ENCODE data around the gene DHCR24.

The DHCR24 gene

DNA sequence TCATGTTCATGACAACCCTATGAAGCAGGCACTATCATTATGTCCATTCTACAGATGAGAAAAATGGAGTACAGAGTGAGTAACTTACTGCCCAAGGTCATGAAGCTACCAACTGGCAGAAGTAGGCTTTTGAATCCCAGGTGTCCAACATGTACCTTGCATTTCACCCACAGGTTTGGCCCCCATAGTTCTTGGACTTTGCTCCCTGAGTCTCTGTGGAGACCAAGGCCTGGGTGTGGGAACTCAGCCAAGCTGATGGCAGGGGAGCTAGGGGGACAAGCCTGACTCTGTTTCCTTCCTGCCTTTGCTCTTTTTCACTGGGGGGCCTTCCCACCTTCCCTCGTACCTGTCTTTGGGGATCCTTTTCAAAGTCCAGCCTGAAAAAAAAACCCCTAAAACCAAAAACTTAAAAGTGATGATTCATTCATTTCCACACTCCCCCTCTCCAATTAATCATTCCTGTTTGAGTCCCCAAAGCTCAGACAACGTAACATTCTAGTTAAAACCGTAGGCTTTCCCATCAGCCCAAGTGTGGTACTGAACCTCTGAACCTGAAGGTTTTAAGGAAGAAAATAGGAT, 77.4 kb downstream of the DHCR24 start:
- Histone ChIP-seq H3K27ac (no peak overlapping the region), H3K9ac (ENCODE audit: insufficient read length) (no peak overlapping the region), H3K4me3 (no peak overlapping the region), H3K9me3 (ENCODE audit: low read depth, low read length) (no peaks in the 10 kb centered on the region), H3K36me3 (ENCODE audit: insufficient read depth, low read length) (no peaks in the 10 kb centered on the region)
- no peak for TF ChIP-seq POLR2AphosphoS5 (IDR thresholded peaks at IDR 0.05; ENCODE audit: borderline replicate concordance, low read depth, low read length)
- TF ChIP-seq FOXP2 (optimal IDR thresholded peaks at IDR 0.05; ENCODE audit: control extremely low read depth, extremely low read length, insufficient read depth), result no peak
- no peak for TF ChIP-seq EZH2 (IDR thresholded peaks at IDR 0.05)
- no peak for DNase-seq (ENCODE audit: low read depth, low spot score)

DNA sequence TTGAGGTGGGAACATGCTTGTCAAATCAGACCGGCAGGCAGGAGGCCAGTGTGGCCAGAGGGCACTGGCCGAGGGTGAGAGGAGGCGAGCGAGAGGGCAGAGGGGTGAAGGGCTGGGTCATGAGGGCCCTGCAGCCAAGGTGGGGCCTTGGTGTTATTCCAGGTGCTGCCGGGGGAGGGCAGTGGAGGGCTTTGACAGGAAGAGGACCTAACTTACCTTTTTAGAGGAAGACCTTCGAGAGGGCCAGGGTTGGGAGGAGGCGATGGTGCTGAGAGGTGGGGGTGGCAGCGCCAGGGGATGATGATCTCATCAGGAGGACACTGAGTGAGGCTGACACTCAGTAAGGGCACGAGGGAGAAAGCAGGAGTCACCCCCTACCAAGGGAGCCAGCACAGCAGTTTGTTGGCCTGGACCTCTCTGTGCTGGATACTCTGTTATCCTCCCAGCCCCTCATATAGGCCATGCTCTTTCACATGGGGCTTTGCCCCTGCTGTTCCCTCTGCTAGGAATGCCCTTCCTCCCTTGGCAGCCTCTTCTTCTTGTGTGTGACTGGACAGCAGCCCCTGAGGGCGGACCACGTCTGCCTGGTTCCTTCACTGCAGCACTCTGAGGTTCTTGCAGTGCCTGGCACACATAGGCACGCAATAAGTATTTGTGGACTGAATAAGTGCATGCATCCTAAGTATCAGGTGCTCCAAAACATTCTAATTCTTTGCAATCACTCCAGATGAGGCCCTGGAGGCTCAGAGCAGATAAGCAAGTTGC, 78.4 kb downstream of the DHCR24 start:
- no peak for TF ChIP-seq FOXP2 (optimal IDR thresholded peaks at IDR 0.05; ENCODE audit: control extremely low read depth, extremely low read length, insufficient read depth)
- no peak for TF ChIP-seq EZH2 (IDR thresholded peaks at IDR 0.05)
- TF ChIP-seq POLR2AphosphoS5 (IDR thresholded peaks at IDR 0.05; ENCODE audit: borderline replicate concordance, low read depth, low read length), result no peak

DNA sequence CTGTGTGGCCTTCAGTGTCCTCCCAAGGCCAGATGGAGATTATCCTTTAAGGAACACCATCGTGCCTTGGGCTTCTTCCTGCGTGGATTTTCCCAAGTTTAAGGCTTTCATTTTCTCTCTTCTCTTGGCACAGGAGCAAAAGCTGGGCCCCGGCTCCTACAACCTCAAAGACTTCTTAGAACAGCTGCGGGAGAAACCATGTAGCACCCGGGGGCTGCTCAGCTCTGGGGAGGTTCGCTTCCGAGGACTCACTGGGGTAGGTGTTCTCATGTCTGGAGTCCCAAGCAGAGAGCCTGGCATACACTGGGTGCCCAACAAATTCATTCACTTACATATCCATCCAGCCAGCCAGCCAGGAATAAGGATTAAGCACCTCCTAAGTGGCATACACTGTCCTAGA, 79.2 kb downstream of the DHCR24 start:
- H3K36me3 ChIP-seq (ENCODE audit: insufficient read depth, low read length), result no peaks in the 10 kb centered on the region
- no peak overlapping the region for H3K4me3 ChIP-seq
- no peak overlapping the region for H3K9ac ChIP-seq (ENCODE audit: insufficient read length)
- H3K27ac ChIP-seq, result no peak overlapping the region
- DNase-seq (ENCODE audit: low read depth, low spot score), result no peak
- no peaks in the 10 kb centered on the region for H3K9me3 ChIP-seq (ENCODE audit: low read depth, low read length)
- TF ChIP-seq FOXP2 (optimal IDR thresholded peaks at IDR 0.05; ENCODE audit: control extremely low read depth, extremely low read length, insufficient read depth), result no peak
- no peak for TF ChIP-seq POLR2AphosphoS5 (IDR thresholded peaks at IDR 0.05; ENCODE audit: borderline replicate concordance, low read depth, low read length)
- TF ChIP-seq EZH2 (IDR thresholded peaks at IDR 0.05), result no peak

More for the DNA sequence above, 78.4 kb downstream of the DHCR24 start:
- no peak for DNase-seq (ENCODE audit: low read depth, low spot score)
- Histone ChIP-seq H3K9me3 (ENCODE audit: low read depth, low read length) (no peaks in the 10 kb centered on the region), H3K9ac (ENCODE audit: insufficient read length) (no peak overlapping the region), H3K27ac (no peak overlapping the region), H3K4me3 (no peak overlapping the region), H3K36me3 (ENCODE audit: insufficient read depth, low read length) (no peaks in the 10 kb centered on the region)

DNA sequence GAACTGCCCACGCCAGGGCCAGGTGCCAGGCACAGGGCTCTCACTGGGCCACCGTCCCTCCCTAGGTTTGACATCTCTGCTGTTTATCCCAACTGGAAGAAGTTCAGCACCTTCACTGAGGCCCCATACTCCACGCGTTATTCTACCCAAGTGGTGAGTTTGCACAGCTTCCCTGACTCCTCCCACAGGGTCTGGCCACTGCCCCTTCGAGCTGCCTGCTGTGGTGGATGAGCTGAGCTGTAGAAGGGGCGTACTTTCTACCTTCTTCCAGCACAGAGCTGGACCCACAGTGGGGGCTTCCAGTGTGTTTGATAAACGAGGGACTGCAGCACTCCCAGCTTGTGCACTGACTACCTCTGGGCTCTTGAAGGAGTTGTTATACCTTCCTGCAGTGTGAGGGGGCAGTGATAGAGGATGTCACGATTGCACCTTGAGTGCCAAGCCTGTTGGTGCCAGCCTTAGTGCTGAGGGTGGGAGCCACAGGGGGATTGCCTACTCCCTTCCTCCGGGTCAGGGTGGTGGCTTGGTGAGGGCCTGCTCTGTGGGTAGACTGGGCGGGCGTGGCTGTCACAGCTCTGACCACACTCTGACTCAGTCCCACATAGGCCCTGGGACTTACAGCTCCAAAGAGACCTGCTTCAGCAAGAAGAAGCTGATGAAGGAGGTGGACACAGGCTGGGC, 79.9 kb downstream of the DHCR24 start:
- Histone ChIP-seq H3K9me3 (ENCODE audit: low read depth, low read length) (no peaks in the 10 kb centered on the region), H3K4me3 (no peak overlapping the region), H3K36me3 (ENCODE audit: insufficient read depth, low read length) (no peaks in the 10 kb centered on the region), H3K9ac (ENCODE audit: insufficient read length) (no peak overlapping the region), H3K27ac (no peak overlapping the region)
- no peak for TF ChIP-seq EZH2 (IDR thresholded peaks at IDR 0.05)
- TF ChIP-seq POLR2AphosphoS5 (IDR thresholded peaks at IDR 0.05; ENCODE audit: borderline replicate concordance, low read depth, low read length), result no peak
- TF ChIP-seq FOXP2 (optimal IDR thresholded peaks at IDR 0.05; ENCODE audit: control extremely low read depth, extremely low read length, insufficient read depth), result no peak
- no peak for DNase-seq (ENCODE audit: low read depth, low spot score)

GRCh38 chr1:54805981-54806381, 81.0 kb downstream of the DHCR24 start:
- Histone ChIP-seq H3K9ac (ENCODE audit: insufficient read length) (no peak overlapping the region), H3K27ac (no peak overlapping the region), H3K4me3 (no peak overlapping the region), H3K9me3 (ENCODE audit: low read depth, low read length) (no peaks in the 10 kb centered on the region), H3K36me3 (ENCODE audit: insufficient read depth, low read length) (no peaks in the 10 kb centered on the region)
- TF ChIP-seq EZH2 (IDR thresholded peaks at IDR 0.05), result no peak
- no peak for TF ChIP-seq FOXP2 (optimal IDR thresholded peaks at IDR 0.05; ENCODE audit: control extremely low read depth, extremely low read length, insufficient read depth)
- TF ChIP-seq POLR2AphosphoS5 (IDR thresholded peaks at IDR 0.05; ENCODE audit: borderline replicate concordance, low read depth, low read length), result no peak
- DNase-seq (ENCODE audit: low read depth, low spot score), result no peak

GRCh38 chr1:54805466-54805865, 81.5 kb downstream of the DHCR24 start:
- no peak for TF ChIP-seq EZH2 (IDR thresholded peaks at IDR 0.05)
- TF ChIP-seq FOXP2 (optimal IDR thresholded peaks at IDR 0.05; ENCODE audit: control extremely low read depth, extremely low read length, insufficient read depth), result no peak
- TF ChIP-seq POLR2AphosphoS5 (IDR thresholded peaks at IDR 0.05; ENCODE audit: borderline replicate concordance, low read depth, low read length), result no peak
- H3K27ac ChIP-seq, result no peak overlapping the region
- H3K9ac ChIP-seq (ENCODE audit: insufficient read length), result no peak overlapping the region
- H3K4me3 ChIP-seq, result no peak overlapping the region
- DNase-seq (ENCODE audit: low read depth, low spot score), result no peak
- H3K9me3 ChIP-seq (ENCODE audit: low read depth, low read length), result no peaks in the 10 kb centered on the region
- H3K36me3 ChIP-seq (ENCODE audit: insufficient read depth, low read length), result no peaks in the 10 kb centered on the region

DNA sequence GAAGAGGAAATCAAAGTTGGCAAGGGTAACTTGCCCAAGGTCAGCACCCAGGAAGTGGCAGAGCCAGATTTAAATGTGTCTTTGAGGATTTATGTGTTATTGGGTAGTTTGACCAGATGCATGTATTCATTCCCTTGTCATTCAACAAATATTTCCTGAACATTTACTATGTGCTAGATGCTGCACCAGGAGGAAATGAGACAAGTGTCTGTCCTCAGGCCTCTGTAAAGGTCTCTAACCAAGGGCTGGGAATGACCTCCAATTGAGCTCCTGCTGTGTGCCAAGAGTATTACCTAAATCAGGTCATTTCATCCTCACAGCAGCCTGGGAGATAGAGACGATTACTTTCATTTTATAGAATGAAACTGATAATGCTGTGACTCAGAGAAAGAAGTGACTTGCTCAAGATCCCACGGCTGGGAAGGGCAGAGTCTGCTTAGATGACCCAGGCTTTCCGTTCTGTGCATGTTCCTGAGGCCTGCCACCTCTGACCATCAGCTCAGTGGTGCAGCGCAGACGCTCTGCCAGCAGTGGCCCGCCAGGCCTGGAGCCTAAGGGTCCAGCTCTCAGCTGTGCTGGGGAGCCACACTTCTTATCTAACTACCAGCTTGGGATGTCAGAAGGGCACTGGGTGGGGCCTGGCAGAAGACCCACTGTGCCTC, 82.4 kb downstream of the DHCR24 start:
- Histone ChIP-seq H3K27ac (no peak overlapping the region), H3K9me3 (ENCODE audit: low read depth, low read length) (no peaks in the 10 kb centered on the region), H3K4me3 (no peak overlapping the region), H3K9ac (ENCODE audit: insufficient read length) (no peak overlapping the region), H3K36me3 (ENCODE audit: insufficient read depth, low read length) (no peaks in the 10 kb centered on the region)
- DNase-seq (ENCODE audit: low read depth, low spot score), result no peak
- TF ChIP-seq EZH2 (IDR thresholded peaks at IDR 0.05) (no peak), POLR2AphosphoS5 (IDR thresholded peaks at IDR 0.05; ENCODE audit: borderline replicate concordance, low read depth, low read length) (no peak), FOXP2 (optimal IDR thresholded peaks at IDR 0.05; ENCODE audit: control extremely low read depth, extremely low read length, insufficient read depth) (no peak)

Data from SK-N-MC (cell line).